Prostate gland (tissue), 2 donors: ENCODE data around the gene PDE4D.

ENCODE experiments used
- CTCF ChIP-seq, 4 experiments: fragments of 200-600 bp in 2 of 4; fragments of 450-650 bp in 2 of 4; sonication (generic) in 2 of 4; IDR thresholded peaks; 1 replicate in 3 of 4; 2 replicates in 1 of 4; pipeline ENCODE4 v1.5.1; 2016 to 2019; ENCODE audit warnings: antibody characterized with exemption in 4 of 4, mild to moderate bottlenecking in 2 of 4, moderate library complexity in 2 of 4
- POLR2A ChIP-seq: fragments of 450-650 bp; IDR thresholded peaks from one replicate; pipeline ENCODE4 v1.6.1; 2016; ENCODE audit warnings: antibody characterized with exemption, mild to moderate bottlenecking
- POLR2AphosphoS5 ChIP-seq: sonication (generic); formaldehyde crosslinking; IDR thresholded peaks from one replicate; pipeline ENCODE4 v1.6.1; 2017; ENCODE audit warnings: antibody characterized with exemption

GRCh38 chr5:59079622-59080620 lies 813.6 kb downstream of the PDE4D start:
- TF ChIP-seq CTCF (IDR thresholded peaks at IDR 0.05) (no peak), POLR2A (no peak), POLR2AphosphoS5 (no peak)
